GM13976 (cell line): ENCODE measurements around the gene CDH3.

Source experiments
- DNase-seq: peaks from one replicate; pipeline ENCODE4 v3.0.0; 2012; ENCODE audit warnings: low spot score
- in situ Hi-C: fragments of 300-500 bp; cut with MboI; formaldehyde crosslinking; loops from one replicate; pipeline ENCODE4 v1.12.0; 2022; ENCODE audit warnings: low sequenced_read_pairs, mixed read lengths, inconsistent platforms; ENCODE audit not compliant: unreplicated experiment
- TF ChIP-seq, protein P1 (sequence below): IDR thresholded peaks from 2 replicates; pipeline ENCODE4 v1.5.1; 2012; ENCODE audit warnings: borderline replicate concordance, mild to moderate bottlenecking; ENCODE audit not compliant: insufficient read depth; ENCODE audit errors: extremely low read depth, missing control alignments, control extremely low read depth

The CDH3 gene

DNA sequence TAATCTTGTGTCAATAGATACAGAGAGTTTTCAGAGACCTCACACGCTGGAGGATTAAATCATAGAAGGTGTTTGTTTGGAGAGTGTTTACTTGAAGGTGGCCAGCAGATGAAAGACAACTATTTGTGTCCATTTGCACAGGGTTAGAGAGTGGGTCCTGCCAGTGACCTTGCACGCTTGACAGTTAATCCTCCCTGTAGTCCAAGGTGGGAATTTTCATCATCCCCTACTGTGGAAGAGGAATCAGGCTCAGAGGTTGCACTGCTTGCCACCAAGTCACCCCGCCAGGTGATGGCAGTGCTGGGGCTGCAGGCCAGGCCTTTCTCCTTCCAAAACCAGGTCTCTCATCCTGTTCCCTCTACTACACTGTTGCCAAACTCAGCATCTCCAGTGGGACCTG lies 104.3 kb downstream of the CDH3 start:
- TF ChIP-seq, protein P1, sequence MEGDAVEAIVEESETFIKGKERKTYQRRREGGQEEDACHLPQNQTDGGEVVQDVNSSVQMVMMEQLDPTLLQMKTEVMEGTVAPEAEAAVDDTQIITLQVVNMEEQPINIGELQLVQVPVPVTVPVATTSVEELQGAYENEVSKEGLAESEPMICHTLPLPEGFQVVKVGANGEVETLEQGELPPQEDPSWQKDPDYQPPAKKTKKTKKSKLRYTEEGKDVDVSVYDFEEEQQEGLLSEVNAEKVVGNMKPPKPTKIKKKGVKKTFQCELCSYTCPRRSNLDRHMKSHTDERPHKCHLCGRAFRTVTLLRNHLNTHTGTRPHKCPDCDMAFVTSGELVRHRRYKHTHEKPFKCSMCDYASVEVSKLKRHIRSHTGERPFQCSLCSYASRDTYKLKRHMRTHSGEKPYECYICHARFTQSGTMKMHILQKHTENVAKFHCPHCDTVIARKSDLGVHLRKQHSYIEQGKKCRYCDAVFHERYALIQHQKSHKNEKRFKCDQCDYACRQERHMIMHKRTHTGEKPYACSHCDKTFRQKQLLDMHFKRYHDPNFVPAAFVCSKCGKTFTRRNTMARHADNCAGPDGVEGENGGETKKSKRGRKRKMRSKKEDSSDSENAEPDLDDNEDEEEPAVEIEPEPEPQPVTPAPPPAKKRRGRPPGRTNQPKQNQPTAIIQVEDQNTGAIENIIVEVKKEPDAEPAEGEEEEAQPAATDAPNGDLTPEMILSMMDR, result no peak
- in situ Hi-C loops, result no loop called here
- no peak for DNase-seq
